ENCODE measurements around the gene HECTD3. TPM values are rescaled to one million over a fixed set of nuclear protein-coding genes. Genes with fewer than 3 reads are reported as not detected.
A peak's percentile ranks its signal among the peaks of the same experiment; 100 is the strongest.

The HECTD3 gene
- total RNA-seq, 3 donors from 2014 or later (not counting 1 experiment from before 2014, with no cell fraction given) = 56.6 to 67.4 (median 64.4) TPM

- no peak for TF ChIP-seq CTCF (IDR thresholded peaks at IDR 0.05)
- 100% methylated on average over 1 of the region's 1 CpG for WGBS (ENCODE audit: insufficient coverage)
- H3K36me3 Mint-ChIP-seq = no peaks in the 10 kb centered on the region
- H3K27me3 ChIP-seq (ENCODE audit: control insufficient read depth, insufficient read depth, low read length) = no peaks in the 10 kb centered on the region
- H3K36me3 ChIP-seq (ENCODE audit: control insufficient read depth, insufficient read depth, low read length) = no peaks in the 10 kb centered on the region
- no peak overlapping the region for H3K27ac Mint-ChIP-seq
- H3K27ac ChIP-seq (ENCODE audit: low read length) = no peak overlapping the region
- H3K9me3 ChIP-seq (ENCODE audit: control insufficient read depth, insufficient read depth, low read length) = no peaks in the 10 kb centered on the region
- H3K4me3 ChIP-seq (ENCODE audit: low read length) = no peak overlapping the region
- DNase-seq (no peak), ATAC-seq (no peak)
- no peaks in the 10 kb centered on the region for H3K9me3 Mint-ChIP-seq
- no peaks in the 10 kb centered on the region for H3K27me3 Mint-ChIP-seq (ENCODE audit: low read depth in 2 of 2)
- intact Hi-C loops (cut with micrococcal nuclease) = no loop called here
- no peaks in the 10 kb centered on the region for H3K4me1 Mint-ChIP-seq
- no peaks in the 10 kb centered on the region for H3K4me1 ChIP-seq (ENCODE audit: control insufficient read depth, insufficient read depth, low read length)
- H3K4me3 Mint-ChIP-seq = no peak overlapping the region
Measured at GRCh38 chr1:45023663-45024062, 12.5 kb upstream of the HECTD3 start.

- Mint-ChIP-seq H3K27me3 (ENCODE audit: low read depth in 2 of 2) (no peaks in the 10 kb centered on the region), H3K4me3 (no peak overlapping the region), H3K27ac (no peak overlapping the region), H3K36me3 (no peaks in the 10 kb centered on the region), H3K4me1 (peaks cover 9 to 12% of the 10 kb centered on the region in 2 donors), H3K9me3 (no peaks in the 10 kb centered on the region)
- ATAC-seq = peak; percentile 66 to 77 (median 73)
- TF ChIP-seq CTCF (IDR thresholded peaks at IDR 0.05) = peak; percentile 47
- Histone ChIP-seq H3K36me3 (ENCODE audit: control insufficient read depth, insufficient read depth, low read length) (peaks cover 1% of the 10 kb centered on the region), H3K4me3 (ENCODE audit: low read length) (no peak overlapping the region), H3K27ac (ENCODE audit: low read length) (no peak overlapping the region), H3K27me3 (ENCODE audit: control insufficient read depth, insufficient read depth, low read length) (no peaks in the 10 kb centered on the region), H3K4me1 (ENCODE audit: control insufficient read depth, insufficient read depth, low read length) (no peaks in the 10 kb centered on the region), H3K9me3 (ENCODE audit: control insufficient read depth, insufficient read depth, low read length) (no peaks in the 10 kb centered on the region)
- 74% methylated on average over 16 of the region's 16 CpGs for WGBS (ENCODE audit: insufficient coverage)
- intact Hi-C loops (cut with micrococcal nuclease) = no loop called here
- DNase-seq = peak in 1 of 2 donors; percentile 79
Measured at GRCh38 chr1:45018599-45019230, 7.6 kb upstream of the HECTD3 start.

DNA sequence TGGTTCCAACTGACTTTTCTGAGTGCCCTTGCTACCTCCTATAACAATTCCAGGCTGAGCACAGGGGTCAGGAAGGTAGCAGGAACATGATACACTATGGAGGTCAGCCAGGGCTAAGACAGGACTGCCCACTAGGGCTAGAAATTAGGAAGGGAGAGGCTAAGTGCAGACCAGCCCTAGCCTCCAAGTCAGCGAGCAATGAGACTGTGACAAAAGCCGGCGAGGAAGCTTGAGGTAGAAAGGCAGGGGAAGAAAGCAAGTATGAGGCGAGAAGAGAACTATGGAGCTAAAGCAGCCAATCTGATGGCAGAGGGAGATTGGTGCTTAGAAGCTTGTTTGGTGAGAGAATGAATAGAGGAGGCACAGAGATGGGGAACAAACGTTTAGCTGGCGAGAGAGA lies 5.6 kb upstream of the HECTD3 start:
- H3K27me3 Mint-ChIP-seq (ENCODE audit: low read depth in 2 of 2) = no peaks in the 10 kb centered on the region

More for the DNA sequence above, 5.6 kb upstream of the HECTD3 start:
- no peak overlapping the region for H3K4me3 ChIP-seq (ENCODE audit: low read length)
- H3K4me1 ChIP-seq (ENCODE audit: control insufficient read depth, insufficient read depth, low read length) = peaks cover 15% of the 10 kb centered on the region
- Mint-ChIP-seq H3K27ac (no peak overlapping the region), H3K4me3 (no peak overlapping the region), H3K4me1 (peaks cover 20 to 28% of the 10 kb centered on the region in 2 donors), H3K36me3 (no peaks in the 10 kb centered on the region), H3K9me3 (no peaks in the 10 kb centered on the region)
- H3K27ac ChIP-seq (ENCODE audit: low read length) = no peak overlapping the region
- no peak for DNase-seq
- WGBS (ENCODE audit: insufficient coverage) = 65% methylated on average over 6 of the region's 6 CpGs
- H3K27me3 ChIP-seq (ENCODE audit: control insufficient read depth, insufficient read depth, low read length) = no peaks in the 10 kb centered on the region
- ATAC-seq = no peak
- no peak for TF ChIP-seq CTCF (IDR thresholded peaks at IDR 0.05)
- peaks cover 2% of the 10 kb centered on the region for H3K36me3 ChIP-seq (ENCODE audit: control insufficient read depth, insufficient read depth, low read length)
- H3K9me3 ChIP-seq (ENCODE audit: control insufficient read depth, insufficient read depth, low read length) = no peaks in the 10 kb centered on the region
- intact Hi-C loops (cut with micrococcal nuclease) = no loop called here

Measured in natural killer cell (primary cell).